Right kidney (tissue), 1 donor: ENCODE results near the gene TNFRSF25.

Experiments
- DNase-seq: peaks from one replicate; pipeline ENCODE4 v3.0.0-alpha.2; 2016

Gene TNFRSF25

GRCh38 chr1:6417961-6418667 is 47.9 kb downstream of the TNFRSF25 start:
- no peak for DNase-seq

DNA sequence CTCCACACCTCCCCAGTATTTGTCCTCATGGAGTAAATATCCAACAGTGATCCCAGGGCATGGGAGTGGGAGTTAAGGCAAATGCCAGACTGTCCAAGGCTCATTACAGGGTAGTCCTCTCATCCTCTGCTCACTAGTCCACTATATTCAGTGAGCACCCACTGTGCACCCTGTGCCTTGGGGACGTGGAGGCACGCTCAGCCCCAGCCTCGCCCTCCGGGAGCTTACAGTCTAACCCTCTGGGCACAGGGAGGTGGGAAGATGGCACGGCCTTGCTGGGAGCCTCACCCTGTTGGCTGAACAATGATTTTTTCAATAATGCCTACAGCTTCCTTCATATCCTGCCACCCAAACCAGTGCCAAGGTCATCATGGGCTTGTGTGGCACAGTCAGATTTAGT is 49.1 kb downstream of the TNFRSF25 start:
- no peak for DNase-seq

- no peak for DNase-seq
These were observed 49.7 kb downstream of the TNFRSF25 start for GRCh38 chr1:6416295-6416656.

- DNase-seq, result no peak
These were observed 50.9 kb downstream of the TNFRSF25 start for GRCh38 chr1:6414881-6415626.

GRCh38 chr1:6414443-6414844 is 51.5 kb downstream of the TNFRSF25 start:
- peak; percentile 38 for DNase-seq

DNA sequence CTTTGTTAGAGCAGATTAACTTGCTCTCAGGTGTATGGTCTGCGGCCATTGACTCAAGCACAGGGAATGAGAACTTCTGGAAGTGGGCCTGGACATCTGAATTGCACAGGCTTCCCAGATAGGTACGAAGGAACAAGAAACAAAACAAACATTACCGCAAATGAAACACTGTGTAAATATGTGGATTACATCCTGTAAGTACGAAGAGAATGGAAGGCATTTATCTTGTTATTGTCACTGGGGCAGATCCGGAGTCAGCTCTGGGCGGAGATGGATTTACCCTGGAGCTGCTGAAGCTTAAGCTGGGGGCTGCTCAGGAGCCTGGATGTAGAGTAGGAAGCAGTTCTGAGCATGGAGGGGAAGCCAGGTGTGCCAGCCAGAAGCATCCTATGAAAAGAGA is 53.1 kb downstream of the TNFRSF25 start:
- DNase-seq, result no peak
